ENCODE measurements around the gene EIPR1. TPM values are rescaled to one million over a fixed set of nuclear protein-coding genes. Genes with fewer than 3 reads are reported as not detected.
A peak's percentile ranks its signal among the peaks of the same experiment; 100 is the strongest.

EIPR1 gene
- polyA plus RNA-seq, 1 donor from 2014 or later = 138 TPM

GRCh38 chr2:3303583-3304406, 73.8 kb downstream of the EIPR1 start:
- Histone ChIP-seq H3K79me2 (replicated peaks; ENCODE audit: insufficient read depth, low read length) (no peaks in the 10 kb centered on the region), H3K4me3 (ENCODE audit: low read length) (peak overlapping the region; percentile 57), H3K9me3 (ENCODE audit: low read length) (no peaks in the 10 kb centered on the region), H3K36me3 (ENCODE audit: insufficient read depth, low read length) (no peaks in the 10 kb centered on the region), H3F3A (ENCODE audit: insufficient read depth, low read length, poor library complexity, severe bottlenecking) (no peaks in the 10 kb centered on the region), H2AFZ (ENCODE audit: low read depth, low read length) (peak overlapping the region; percentile 87), H4K20me1 (ENCODE audit: insufficient read depth) (no peaks in the 10 kb centered on the region), H3K9ac (ENCODE audit: low read length) (peak overlapping the region; percentile 75), H3K9me2 (ENCODE audit: insufficient read depth, low read length) (no peaks in the 10 kb centered on the region), H3K27ac (ENCODE audit: low read length) (peak overlapping the region; percentile 94), H3K27me3 (ENCODE audit: insufficient read depth, low read depth, low read length) (no peaks in the 10 kb centered on the region), H3K4me2 (ENCODE audit: low read length) (no peak overlapping the region)
- no peak for TF ChIP-seq EZH2 (IDR thresholded peaks at IDR 0.05; ENCODE audit: borderline replicate concordance, insufficient read depth, low read length, poor library complexity, severe bottlenecking)
- TF ChIP-seq RAD21 (conservative IDR thresholded peaks at IDR 0.05) = peak; percentile 99
- TF ChIP-seq REST (IDR thresholded peaks at IDR 0.05; ENCODE audit: borderline replicate concordance) = peak; percentile 87
- TF ChIP-seq CTCF (IDR thresholded peaks at IDR 0.05; ENCODE audit: poor library complexity, severe bottlenecking) = peak; percentile 98
- peak; percentile 98 for TF ChIP-seq SMC3 (conservative IDR thresholded peaks at IDR 0.05; ENCODE audit: poor library complexity)
- peak; percentile 62 for TF ChIP-seq TAF1 (IDR thresholded peaks at IDR 0.05; ENCODE audit: low read depth)
- peak; percentile 62 for TF ChIP-seq EP300 (conservative IDR thresholded peaks at IDR 0.05; ENCODE audit: poor library complexity, severe bottlenecking)
- peak; percentile 59 for TF ChIP-seq MXI1 (conservative IDR thresholded peaks at IDR 0.05; ENCODE audit: poor library complexity, severe bottlenecking)
- TF ChIP-seq POLR2AphosphoS5 (IDR thresholded peaks at IDR 0.05) = peak; percentile 74

- Histone ChIP-seq H3F3A (ENCODE audit: insufficient read depth, low read length, poor library complexity, severe bottlenecking) (no peaks in the 10 kb centered on the region), H3K79me2 (replicated peaks; ENCODE audit: insufficient read depth, low read length) (no peaks in the 10 kb centered on the region), H3K4me3 (ENCODE audit: low read length) (peak overlapping the region; percentile 57), H3K27ac (ENCODE audit: low read length) (peak overlapping the region; percentile 94), H3K9me2 (ENCODE audit: insufficient read depth, low read length) (no peaks in the 10 kb centered on the region), H4K20me1 (ENCODE audit: insufficient read depth) (no peaks in the 10 kb centered on the region), H3K27me3 (ENCODE audit: insufficient read depth, low read depth, low read length) (no peaks in the 10 kb centered on the region), H3K9me3 (ENCODE audit: low read length) (no peaks in the 10 kb centered on the region), H3K9ac (ENCODE audit: low read length) (peak overlapping the region; percentile 75), H3K4me2 (ENCODE audit: low read length) (no peak overlapping the region), H2AFZ (ENCODE audit: low read depth, low read length) (peak overlapping the region; percentile 87), H3K36me3 (ENCODE audit: insufficient read depth, low read length) (no peaks in the 10 kb centered on the region)
- TF ChIP-seq SMC3 (conservative IDR thresholded peaks at IDR 0.05; ENCODE audit: poor library complexity) (no peak), POLR2AphosphoS5 (IDR thresholded peaks at IDR 0.05) (no peak), CTCF (IDR thresholded peaks at IDR 0.05; ENCODE audit: poor library complexity, severe bottlenecking) (no peak), TAF1 (IDR thresholded peaks at IDR 0.05; ENCODE audit: low read depth) (no peak), RAD21 (conservative IDR thresholded peaks at IDR 0.05) (no peak), REST (IDR thresholded peaks at IDR 0.05; ENCODE audit: borderline replicate concordance) (no peak)
Observed at GRCh38 chr2:3302751-3303582, 74.7 kb downstream of the EIPR1 start.

All from neural cell (in vitro differentiated cells).